ENCODE results near the gene KRT20.

- TF ChIP-seq POLR2A (IDR thresholded peaks at IDR 0.05), result no peak
- TF ChIP-seq CTCF (IDR thresholded peaks at IDR 0.05), result no peak
Observed at GRCh38 chr17:40857535-40857934, 27.5 kb downstream of the KRT20 start.
